Cortex of kidney (tissue), 1 donor: ENCODE data around the gene MUSK.
"Not testable (repeated sequence)": the region's sequence is repeated elsewhere in the genome, so short reads cannot be mapped to it uniquely, and the experiment has no call there.

ENCODE experiments used
- DNase-seq: peaks from one replicate; lab custom pipeline; 2025; lab: John Stamatoyannopoulos, UW

MUSK gene

GRCh38 chr9:110762783-110763182 is 94.2 kb downstream of the MUSK start:
- no peak for DNase-seq

GRCh38 chr9:110763568-110763967 is 95.0 kb downstream of the MUSK start:
- no peak for DNase-seq

- no peak for DNase-seq
Measured at GRCh38 chr9:110764006-110764405, 95.4 kb downstream of the MUSK start.

- no peak for DNase-seq
Measured at GRCh38 chr9:110765926-110766325, 97.3 kb downstream of the MUSK start.

GRCh38 chr9:110767559-110768063 is 99.0 kb downstream of the MUSK start:
- no peak for DNase-seq

GRCh38 chr9:110768886-110769285 is 100.3 kb downstream of the MUSK start:
- no peak for DNase-seq

- no peak for DNase-seq
Measured at GRCh38 chr9:110769667-110770066, 101.1 kb downstream of the MUSK start.

- DNase-seq: no peak
Measured at GRCh38 chr9:110775724-110776123, 107.1 kb downstream of the MUSK start.

- no peak for DNase-seq
Measured at GRCh38 chr9:110776221-110776620, 107.6 kb downstream of the MUSK start.

GRCh38 chr9:110777196-110777875 is 108.7 kb downstream of the MUSK start:
- DNase-seq: no peak

GRCh38 chr9:110777876-110778215 is 109.3 kb downstream of the MUSK start:
- DNase-seq: no peak

GRCh38 chr9:110782701-110783100 is 114.1 kb downstream of the MUSK start:
- DNase-seq: no peak

- DNase-seq: no peak
Measured at GRCh38 chr9:110784309-110784708, 115.7 kb downstream of the MUSK start.

GRCh38 chr9:110785166-110785565 is 116.6 kb downstream of the MUSK start:
- no peak for DNase-seq

- DNase-seq: not testable (repeated sequence)
Measured at GRCh38 chr9:110788396-110788795, 119.8 kb downstream of the MUSK start.

- DNase-seq: no peak
Measured at GRCh38 chr9:110788871-110789270, 120.3 kb downstream of the MUSK start.

GRCh38 chr9:110797611-110798010 is 129.0 kb downstream of the MUSK start:
- no peak for DNase-seq

- DNase-seq: no peak
Measured at GRCh38 chr9:110799396-110799795, 130.8 kb downstream of the MUSK start.

GRCh38 chr9:110801426-110801825 is 132.8 kb downstream of the MUSK start:
- no peak for DNase-seq

GRCh38 chr9:110802416-110803035 is 133.9 kb downstream of the MUSK start:
- no peak for DNase-seq

GRCh38 chr9:110807956-110808598 is 139.5 kb downstream of the MUSK start:
- no peak for DNase-seq

- no peak for DNase-seq
Measured at GRCh38 chr9:110808599-110808980, 140.0 kb downstream of the MUSK start.

- no peak for DNase-seq
Measured at GRCh38 chr9:110809038-110809595, 140.5 kb downstream of the MUSK start.
